ENCODE measurements around the gene WHRN.

Gene WHRN

DNA sequence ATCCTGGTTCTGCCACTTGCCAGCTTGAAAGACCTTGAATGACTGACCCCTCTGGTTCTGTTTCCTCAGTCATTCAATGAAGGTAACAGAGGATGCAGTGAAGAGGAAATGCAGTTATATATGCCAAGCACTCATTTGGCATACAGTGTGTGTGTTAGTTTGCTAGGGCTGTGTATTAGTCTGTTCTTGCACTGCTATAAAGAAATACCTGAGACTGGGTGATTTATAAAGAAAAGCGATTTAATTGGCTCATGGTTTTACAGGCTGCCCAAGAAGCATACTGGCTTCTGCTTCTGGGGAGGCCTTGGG, 8.6 kb upstream of the WHRN start:
- DNase-seq (ENCODE audit: low read depth), result no peak

DNA sequence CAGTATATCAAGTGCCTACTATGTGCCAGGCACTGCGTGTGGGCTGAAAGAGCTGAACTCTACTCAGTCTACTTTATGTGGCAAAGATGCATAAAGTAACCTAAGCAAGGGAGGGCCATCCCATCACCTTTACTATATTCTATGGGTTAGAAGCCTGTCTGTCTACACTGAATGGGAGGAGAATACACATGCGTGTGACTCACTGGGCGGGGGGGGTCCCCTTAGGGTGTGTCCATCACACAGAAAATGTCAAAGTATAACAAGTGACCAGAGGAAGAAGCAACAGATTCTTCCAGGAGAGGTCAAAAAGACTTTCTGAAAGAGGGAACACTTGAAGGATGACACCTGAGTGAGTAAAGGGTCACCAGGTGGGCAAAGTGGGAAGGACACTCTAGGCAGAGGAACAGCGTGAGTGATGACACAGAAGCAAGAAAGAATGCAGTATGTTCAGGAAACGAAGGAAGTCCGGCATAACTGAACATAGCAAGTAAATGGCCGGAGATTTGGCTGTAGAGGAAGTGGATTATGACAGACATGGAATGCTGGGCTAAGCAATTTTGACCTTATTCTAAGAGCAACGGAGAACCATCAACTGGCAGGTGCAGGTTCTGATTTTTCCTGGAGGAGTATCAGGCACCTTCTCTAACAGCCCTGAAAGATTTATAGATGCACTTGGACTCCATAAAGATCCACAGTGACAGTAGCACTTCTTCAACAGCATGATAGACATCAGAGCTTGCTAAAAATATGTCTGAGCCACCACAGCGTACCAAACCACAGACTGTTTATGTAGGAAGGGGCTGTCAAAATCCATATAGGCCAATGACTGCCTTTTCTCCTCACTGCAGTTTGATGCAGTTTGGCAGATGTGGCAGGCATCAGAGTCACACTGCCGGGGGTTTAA, 8.0 kb upstream of the WHRN start:
- DNase-seq (ENCODE audit: low read depth), result no peak

DNA sequence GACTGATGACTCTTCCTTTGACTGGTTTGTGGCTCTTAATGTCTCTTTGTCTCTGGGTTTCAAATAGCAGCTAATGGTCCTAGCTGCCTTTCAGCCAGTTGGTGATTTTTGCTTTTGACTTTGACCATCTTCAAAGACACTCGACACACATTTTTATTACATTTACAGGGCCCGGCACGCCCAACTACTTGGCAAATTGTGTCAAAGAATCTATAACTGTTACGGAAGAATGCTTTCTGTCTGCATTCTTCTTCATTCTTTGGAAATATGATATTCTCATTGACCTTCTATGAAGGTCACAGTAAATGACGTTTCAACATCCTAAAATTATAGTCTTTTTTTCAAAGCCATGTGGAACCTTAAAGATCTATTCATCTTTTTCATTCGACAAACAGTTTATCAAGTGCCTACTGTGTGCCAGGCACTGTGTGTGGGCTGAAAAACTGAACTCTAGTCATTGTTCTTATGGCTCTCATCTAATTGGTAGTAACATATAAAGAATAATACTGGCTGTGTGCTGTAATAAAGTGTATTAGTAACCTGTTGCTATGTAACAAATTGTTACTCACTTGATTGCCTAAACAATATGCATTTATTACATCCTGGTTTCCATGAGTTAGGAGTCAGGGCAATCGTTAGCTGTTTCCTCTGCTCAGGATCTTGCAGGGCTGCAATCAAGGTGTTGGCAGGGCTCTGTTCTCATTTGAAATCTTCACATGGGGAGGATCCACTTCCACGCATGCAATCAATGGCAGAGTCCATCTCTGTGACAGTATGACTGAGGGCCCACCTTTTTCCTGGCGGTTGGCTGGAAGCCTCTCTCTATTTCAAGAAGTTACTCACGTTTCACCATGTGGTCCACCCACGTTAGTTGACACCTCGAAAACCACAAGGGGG, 7.0 kb upstream of the WHRN start:
- DNase-seq (ENCODE audit: low read depth), result no peak

DNA sequence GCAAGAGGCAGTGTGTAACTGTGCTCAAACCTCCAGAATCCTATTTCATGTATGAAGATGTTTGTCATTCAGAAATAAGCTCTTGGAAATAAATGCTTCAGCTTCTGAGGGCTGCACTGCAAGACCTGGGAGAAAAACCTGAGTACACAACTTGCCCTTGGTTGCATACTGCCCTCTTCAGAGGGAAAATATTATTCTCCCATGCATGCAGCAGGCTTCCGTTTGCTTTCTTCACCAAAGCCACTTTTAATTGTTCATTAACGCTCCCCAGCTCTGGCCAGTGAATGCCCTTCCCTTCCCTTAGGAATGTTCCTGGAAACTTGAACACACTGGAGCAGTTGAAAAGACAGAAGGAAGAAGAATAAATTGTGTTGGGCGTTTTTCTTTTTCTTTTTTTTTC, 2.5 kb upstream of the WHRN start:
- DNase-seq (ENCODE audit: low read depth), result peak; percentile 31

DNA sequence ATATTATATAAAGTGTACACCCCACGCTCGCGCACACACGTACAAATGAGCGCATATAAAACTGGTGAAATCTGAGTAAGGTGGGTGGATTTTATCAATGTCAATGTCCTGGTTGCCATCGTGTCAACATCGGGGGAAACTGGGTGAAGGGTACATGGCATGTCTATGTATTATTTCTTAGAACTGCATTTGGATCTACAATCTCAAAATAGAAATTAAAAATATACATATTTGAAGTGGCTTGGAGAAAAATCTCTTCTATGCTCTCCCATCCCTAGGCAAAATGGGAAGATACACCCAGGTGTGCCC, 763 bp upstream of the WHRN start:
- no peak for DNase-seq (ENCODE audit: low read depth)

DNA sequence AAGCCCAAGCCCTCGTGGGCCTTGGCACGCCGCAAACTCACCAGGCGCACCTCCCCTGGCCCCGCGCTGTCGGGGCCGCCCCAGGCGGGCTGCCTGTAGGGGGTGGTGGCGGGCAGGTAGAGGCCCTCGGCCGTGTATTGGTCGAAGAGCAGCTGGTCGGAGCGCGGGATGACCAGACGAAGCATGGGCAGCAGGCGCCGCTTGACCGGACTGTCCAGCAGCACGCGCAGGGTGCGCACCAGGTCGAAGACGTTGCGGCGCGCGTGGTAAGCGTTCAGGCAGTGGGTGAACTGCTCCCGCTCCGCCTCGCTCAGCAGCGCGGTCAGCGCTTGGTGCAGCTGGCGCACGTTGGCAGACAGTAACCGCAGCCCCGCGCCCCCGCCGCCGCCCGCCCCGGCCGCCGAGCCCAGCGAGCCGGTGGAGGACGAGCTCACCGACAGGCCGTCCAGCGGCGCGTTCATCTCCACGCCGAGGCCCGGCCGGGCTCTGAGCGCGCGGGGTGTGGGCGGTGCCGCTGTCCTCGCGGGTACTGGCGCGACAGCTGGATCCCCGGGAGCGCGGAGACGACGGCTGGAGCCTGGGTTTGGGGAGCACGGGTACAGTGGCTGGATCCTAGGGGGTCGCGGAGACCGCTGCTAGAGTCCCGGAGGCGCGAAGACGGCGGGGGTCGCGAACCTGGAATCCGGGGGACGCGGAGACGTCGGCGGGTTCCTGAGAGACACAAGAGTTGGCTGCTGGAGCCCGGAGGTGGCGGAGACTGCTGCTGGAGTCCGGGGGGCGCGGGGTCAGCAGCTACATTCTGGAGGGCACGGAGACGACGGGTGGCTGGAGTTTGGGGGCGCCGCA, 709 bp downstream of the WHRN start:
- DNase-seq (ENCODE audit: low read depth), result peak; percentile 57

DNA sequence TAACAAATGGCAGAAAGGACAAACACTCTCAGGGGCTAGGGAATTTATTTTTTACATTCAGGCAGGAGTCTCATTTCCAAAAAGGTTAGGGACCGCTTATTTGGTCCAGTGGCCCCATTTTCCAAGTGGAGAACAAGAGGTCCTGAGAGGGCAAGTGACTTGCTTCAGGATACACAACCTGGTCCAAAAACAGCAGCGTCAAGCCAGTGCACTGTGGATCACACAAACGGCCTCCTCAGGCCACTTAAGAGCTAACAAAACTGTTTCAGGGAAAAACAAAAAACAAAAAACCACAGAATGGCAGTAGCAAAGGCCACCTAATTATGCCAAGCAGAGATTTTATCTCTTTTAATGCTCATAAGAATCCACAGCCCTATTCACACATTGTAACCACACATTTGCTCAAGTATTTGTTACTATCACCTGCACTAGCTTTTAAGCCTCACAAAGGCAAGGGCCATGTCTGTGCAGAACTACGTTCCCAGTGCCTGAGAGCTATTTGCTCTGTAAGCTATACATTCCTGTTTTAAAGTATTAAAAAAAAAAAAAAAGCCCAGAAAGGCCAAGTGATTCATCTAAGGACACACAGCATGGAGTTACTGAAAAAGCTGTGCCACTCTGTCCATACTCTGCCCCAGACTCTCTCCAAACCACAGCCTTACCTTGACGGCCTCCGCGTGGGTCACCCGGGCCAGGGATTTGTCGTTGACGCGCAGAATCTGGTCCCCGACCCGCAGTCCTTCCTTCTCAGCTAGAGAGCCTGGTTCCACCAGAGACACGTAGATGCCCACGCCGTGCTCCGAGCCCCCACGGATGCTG, 1.5 kb downstream of the WHRN start:
- no peak for DNase-seq (ENCODE audit: low read depth)

DNA sequence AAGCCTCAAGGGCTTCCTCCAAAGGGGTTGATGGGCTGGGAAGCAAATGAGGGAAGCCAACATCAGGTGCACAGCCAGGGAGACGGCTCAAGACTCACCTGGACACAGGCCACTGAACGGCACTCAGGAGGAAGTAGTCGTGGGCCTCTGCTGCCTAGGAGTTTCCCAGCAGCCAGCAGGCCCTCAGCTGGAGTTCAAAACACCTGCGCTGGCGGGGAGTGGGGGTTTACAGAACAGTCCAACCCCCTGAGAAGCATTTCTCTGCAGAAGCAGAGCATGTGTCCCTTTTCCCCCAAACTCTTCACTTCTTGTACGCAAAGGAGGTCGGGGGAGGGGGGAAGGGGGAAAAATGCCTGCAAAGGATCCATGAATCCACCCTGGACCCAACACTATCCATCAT, 2.3 kb downstream of the WHRN start:
- no peak for DNase-seq (ENCODE audit: low read depth)

DNA sequence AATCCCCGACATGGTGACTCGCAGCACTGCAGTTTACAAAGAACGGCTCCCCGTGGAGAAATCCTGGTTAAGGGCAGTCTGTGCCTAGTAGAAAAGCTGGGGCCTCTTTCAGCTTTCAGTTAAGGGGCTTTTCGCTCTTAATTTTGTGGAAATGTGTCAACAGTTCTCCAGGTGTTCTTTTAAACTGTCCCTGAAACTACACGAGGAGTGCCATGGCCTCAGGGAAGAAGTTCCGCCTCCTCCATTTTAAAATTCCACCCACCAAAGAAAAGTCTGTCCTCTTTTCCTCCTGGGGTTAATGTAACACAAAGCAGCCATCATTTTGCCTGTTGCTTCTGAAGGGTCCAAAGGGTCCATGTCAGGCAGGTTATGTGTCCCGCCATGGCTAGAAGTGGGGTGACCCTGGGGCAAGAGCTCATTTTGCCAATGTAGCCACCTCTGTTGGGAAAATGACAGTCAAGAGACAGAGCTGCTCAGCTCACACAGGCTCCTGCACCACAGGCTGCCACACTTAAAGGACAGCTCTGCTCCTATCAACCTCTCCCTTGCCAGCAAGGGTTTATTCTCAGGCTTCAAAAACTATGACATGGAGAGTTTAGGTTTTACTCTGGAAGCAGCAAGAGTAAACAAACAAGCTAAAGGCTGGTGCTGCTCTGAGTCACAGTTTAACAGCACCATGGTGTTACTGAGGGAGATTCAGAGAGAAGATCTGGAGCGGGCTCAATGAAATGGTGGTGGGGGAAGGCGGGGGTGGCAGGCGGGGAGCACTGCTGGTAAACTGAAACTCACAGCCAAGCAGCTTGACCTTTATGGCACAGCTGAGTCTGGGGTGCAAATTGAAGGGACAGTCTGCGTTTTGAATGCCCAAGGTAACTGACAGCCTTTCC, 3.2 kb downstream of the WHRN start:
- peak; percentile 49 for DNase-seq (ENCODE audit: low read depth)

DNA sequence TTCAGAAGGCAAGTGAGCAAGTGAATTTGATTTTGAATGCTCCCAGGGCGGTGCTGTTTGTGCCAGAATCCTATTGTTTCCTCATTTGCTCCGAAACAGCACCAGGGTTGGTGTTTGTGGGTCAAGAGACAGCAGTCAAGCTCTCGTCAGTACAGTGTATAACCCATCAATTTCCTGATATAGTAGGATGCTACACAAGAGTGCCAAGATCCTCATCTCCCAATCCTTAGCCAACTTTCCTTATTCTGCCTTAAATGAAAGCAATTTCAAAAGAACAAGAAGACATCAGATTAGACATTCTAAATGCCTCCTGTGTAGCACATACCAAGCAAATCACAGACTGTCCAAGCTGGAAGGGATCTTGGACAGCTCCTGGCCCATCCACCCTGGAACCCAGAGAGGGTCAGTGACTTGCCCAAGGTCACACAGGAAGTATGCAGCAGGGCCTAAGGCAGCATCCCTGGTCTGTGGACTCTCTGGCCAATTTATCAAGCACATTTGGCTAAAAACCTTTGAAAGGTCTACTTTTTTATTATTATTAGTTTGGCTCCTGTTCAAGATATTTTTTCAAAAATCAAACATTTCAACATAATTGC, 4.5 kb downstream of the WHRN start:
- DNase-seq (ENCODE audit: low read depth), result no peak

DNA sequence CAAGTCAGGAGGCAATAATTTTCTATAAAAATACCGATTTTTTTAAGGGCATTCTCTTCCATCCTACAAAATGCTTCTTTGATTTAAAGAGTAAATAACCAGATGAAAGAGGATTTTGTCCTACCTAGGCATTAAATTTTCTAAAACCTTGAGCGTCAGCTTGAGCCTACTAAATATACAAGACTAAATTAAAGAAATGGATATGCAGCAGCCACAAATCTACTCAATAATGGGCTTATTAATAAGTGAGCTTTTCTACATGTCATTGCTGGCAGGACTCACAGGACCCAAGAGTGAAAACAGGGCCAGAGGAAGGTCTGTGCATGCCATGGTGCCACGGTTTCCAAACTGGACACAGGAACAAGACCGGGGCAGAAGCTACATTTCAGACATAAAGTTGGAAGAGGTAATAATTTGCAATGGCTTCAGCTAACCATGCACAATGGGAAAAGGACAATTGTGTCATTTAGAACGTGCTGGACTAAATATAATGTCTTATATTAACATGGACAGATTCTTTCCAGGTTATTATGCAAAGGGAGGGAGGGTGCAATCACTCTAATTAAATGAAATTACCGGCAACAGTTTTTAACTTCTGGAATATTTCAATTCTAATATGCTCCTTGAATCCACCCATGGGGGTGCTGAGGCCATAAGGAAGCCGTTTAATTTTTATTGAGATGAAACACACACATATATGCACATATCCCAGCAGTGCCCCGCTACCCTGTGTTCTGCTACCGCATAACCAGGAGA, 5.2 kb downstream of the WHRN start:
- no peak for DNase-seq (ENCODE audit: low read depth)

DNA sequence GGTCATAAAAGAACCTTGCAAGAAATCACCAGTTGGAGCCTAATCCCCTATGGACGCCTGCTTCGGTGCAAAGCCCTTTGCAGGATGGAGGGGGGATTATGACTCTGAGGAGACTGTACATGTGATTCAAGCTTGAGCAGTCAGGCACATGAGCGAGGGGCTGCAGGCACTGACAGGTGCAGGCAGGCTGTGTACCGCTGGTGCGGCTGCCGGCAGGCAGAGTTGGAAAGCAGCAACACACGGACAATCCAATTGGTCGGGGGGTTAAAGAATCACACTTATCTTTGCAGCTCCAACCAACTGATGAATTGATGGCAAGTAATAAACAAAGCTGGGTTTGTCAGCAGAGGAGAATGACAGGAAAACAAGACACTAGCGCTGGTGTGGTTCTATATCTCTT, 5.7 kb downstream of the WHRN start:
- DNase-seq (ENCODE audit: low read depth), result no peak

DNA sequence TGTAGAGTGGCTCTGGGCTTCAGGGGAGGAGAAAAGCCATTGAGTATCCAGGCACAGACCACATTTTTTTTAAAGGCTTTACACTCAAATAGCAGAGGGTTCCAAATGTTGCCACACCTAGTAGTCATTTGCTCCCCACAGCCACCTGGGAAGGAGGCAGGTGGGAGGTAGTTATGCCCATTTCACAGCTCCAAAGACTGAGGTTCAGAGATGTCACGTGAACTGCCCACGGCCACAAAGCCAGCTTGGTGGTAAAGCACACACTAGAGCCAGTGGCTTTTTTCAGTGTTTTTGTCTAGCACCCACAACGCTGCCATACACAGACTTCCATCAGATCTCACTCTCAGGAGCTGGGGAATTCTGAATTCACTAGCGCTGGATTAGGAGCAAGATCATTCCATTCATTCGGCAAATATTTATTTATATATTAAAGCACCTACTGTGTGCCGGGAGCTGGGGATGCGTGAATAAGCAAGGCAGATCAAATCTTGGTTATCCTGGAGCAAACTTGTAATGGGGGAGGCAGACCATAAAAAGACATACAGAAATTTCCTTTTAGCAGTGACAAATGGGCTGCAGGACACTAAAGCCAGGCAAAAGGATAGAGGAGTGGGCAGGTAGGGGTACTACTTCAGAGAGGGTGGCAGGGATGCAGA, 7.4 kb downstream of the WHRN start:
- no peak for DNase-seq (ENCODE audit: low read depth)

DNA sequence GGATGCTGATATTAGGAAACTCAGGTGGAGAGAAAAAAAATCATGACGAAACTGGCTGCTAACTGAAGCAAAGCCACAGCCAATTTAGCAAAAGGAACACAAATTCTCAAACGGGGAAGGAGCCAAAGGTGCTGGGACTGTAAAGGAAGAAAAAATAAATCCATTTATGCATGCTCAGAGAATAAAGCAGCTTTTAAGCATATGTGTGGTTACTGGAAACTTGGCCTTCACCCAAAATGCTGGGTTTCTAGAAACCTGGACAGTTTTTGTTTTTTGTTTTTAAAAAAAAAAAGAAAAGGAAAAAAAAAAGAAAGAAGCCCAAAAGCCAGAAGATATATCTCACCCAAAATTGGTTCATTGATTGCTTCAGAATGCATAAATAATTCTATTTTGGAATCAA, 8.0 kb downstream of the WHRN start:
- no peak for DNase-seq (ENCODE audit: low read depth)

DNA sequence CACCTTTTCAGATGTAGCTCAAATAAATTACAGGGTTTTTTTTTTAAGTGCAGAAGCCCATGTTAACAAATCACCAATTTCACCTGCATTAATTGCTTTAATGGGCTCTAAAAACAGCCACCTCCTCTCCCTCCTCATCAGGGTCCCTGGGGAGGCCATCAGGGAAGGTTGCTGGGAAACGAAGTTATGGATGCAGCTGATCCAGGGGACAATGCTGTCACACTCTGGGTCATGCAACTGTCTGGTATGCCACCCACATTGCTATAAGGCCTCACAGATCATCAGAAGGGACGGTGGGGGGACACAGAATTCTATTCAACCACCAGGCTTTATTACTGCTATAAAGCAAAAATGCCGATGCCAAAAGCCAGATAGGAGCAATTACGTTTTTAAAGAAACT, 9.3 kb downstream of the WHRN start:
- DNase-seq (ENCODE audit: low read depth), result no peak

DNA sequence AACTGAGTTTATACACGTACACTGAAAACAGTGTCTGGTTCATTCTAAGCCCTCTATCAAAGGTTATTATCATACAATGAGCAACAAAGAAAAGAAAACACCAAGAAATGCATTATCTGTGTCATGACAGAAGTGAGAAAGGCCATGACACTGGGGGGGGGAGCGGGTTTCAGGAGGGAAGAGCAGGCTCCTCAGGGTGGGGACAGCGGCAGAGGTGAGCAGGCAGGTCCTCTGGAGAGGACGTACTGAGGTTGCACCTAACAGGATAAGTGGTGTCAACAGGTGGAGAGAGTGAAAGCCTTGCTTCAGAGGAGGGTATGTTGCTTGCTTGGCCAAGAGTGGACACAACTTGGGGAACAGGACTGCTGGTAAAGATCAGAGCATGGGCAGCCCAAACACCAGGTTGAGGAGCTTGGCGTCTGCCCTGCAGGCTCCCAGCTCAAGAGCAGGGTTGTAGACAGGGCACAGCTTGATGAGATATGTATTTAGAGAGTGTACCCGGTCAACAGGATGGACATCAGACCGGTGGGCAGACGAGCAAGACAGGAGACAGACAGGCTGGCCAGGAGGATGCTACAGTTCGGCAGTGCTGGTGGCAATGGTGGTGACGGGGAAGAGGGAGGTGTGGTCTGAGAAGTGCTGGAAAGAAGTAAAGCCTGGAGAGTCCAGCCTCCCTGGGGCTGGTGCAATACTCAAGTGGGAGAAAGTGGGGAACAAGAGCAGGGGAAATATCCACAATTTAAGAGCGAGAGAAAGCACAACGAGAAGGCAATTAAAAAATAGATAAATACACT, 10.3 kb downstream of the WHRN start:
- no peak for DNase-seq (ENCODE audit: low read depth)

DNA sequence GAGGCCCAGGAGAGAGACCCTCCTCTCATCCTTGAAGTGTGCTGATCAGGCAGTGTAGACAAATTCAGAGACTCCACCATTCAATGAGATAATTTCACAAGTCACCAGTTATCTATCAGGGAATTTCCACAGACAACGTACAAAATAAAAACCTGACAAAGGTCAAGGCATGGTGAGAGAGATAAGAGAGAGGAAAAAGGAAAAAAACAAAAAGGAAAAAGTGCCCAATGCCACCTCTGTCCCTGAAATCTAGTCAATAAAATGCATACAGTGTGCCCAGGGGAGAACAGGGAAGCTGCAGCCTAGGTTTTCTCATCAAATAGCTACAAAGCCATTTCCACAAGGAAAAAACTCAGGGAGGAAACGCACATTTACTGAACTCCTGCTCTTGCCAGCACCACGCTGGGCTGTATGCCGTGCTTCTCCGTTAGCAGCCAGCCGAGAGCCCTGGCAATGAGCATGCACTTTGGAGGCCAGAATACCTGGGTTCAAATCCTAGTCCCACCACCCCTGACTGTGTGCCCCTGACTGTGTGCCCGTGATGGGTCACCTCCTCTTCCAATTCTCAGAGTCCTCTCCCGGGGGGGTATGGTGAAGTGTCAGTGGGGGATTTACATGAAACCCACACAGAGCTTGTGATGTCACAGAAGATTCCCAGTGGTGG, 11.6 kb downstream of the WHRN start:
- DNase-seq (ENCODE audit: low read depth), result no peak

DNA sequence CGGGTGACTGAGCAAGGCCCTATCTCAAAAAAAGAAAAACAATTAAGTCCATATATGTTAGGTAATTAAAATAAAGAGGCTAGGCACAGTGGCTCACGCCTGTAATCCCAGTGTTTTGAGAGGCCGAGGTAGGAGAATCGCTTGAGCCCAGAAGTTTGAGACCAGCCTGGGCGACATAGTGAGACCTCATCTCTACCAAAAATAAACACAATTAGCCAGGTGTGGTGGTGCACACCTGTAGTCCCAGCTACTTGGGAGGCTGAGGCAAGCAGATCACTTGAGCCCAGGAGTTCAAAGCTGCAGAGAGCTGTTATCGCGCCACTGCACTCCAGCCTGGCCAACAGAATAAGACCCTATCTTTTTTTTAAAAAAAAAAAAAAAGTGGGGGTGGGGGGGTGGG, 12.3 kb downstream of the WHRN start:
- DNase-seq (ENCODE audit: low read depth), result no peak

Measured in amniotic epithelial cell (primary cell).